HCT116 (cell line): ENCODE results near the gene DIP2B.

Experiments
- POLR2AphosphoS5 ChIP-seq: IDR thresholded peaks from 2 replicates; pipeline ENCODE4 v1.6.1; 2011; ENCODE audit warnings: mild to moderate bottlenecking, low read depth, low read length, moderate library complexity
- TF ChIP-seq, protein P1 (sequence below): IDR thresholded peaks from 2 replicates; pipeline ENCODE4 v1.6.1; 2011; ENCODE audit warnings: mild to moderate bottlenecking, low read length, moderate library complexity; ENCODE audit not compliant: insufficient replicate concordance; ENCODE audit errors: extremely low read depth

DNA sequence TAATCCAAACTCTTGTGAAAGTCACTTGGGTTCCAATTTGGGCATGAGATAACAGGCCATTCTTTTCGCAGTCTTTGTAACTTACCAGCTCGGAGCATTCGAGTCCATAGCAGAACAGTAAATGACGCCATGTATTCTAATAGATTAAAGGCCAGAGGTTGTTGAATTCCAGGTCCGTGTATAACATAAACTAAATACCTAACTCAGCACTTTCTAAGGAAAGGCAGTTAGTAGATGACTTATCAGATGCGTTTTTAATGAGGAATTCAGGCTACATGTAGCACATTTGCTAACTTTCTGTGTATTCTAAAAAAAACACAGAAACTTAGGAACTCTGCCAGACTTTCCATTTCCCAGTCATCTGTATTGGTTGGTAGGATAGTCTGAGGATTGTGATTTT, 206.3 kb downstream of the DIP2B start:
- no peak for TF ChIP-seq POLR2AphosphoS5
- TF ChIP-seq, protein P1, sequence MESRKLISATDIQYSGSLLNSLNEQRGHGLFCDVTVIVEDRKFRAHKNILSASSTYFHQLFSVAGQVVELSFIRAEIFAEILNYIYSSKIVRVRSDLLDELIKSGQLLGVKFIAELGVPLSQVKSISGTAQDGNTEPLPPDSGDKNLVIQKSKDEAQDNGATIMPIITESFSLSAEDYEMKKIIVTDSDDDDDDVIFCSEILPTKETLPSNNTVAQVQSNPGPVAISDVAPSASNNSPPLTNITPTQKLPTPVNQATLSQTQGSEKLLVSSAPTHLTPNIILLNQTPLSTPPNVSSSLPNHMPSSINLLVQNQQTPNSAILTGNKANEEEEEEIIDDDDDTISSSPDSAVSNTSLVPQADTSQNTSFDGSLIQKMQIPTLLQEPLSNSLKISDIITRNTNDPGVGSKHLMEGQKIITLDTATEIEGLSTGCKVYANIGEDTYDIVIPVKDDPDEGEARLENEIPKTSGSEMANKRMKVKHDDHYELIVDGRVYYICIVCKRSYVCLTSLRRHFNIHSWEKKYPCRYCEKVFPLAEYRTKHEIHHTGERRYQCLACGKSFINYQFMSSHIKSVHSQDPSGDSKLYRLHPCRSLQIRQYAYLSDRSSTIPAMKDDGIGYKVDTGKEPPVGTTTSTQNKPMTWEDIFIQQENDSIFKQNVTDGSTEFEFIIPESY: no peak
